Measurements from ENCODE around the gene MRPL24. TPM values are rescaled to one million over a fixed set of nuclear protein-coding genes. Genes with fewer than 3 reads are reported as not detected.

MRPL24 gene
- total RNA-seq, 4 donors from 2014 or later = 50.6 to 84.2 (median 69.9) TPM

DNA sequence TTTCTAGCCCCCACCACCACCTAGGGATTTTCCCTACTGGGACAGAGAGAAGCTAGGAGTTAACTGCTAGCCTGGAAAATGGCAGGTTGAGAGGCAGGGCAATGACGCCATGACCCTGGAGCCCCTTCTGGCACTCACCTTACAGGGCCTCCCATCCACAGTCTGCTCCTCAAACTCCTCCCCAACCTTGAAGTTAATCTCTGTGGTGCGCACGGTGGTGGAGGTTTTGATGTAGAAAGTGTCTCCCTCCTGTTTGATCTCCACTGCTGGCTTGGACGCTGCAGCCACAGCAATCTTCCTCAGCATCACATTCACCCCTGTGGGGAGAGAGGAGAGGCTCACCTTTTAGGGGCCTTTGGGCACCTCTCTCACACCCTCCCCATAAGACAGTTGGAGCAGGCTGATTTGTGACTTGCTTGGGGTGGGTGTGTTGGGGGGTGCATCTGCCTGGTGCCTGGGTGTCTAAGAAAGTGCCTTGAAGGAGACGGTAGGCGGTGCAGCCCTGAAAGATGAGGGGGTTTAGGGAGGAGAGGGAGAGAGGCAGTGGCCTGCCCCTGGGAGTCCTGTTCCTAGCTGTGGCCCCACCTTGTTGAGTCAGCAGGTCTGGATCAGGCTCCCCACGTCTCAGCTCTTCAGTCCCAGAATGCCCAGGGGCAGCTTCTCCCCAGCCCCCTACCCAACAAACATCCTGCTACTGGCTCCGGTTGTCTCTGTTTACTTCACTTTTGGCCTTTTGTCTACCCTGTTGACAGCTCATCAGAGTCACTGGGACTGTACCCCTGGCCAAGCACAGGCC is 40.0 kb downstream of the MRPL24 start:
- Histone ChIP-seq H3K27me3 (peaks cover 52% of the 10 kb centered on the region), H3K27ac (no peak overlapping the region), H3K9me3 (no peaks in the 10 kb centered on the region), H3K36me3 (peaks cover 0 to 17% of the 10 kb centered on the region in 2 donors), H3K4me1 (peaks cover 0 to 27% (median 19%) of the 10 kb centered on the region in 3 donors), H3K4me3 (no peak overlapping the region)
- 72 to 80% methylated on average over 1 to 2 of the region's 8 CpGs for WGBS, 2 donors (ENCODE audit: low coverage in 1 of 2)
- no peak for TF ChIP-seq EP300 (IDR thresholded peaks at IDR 0.05)
- TF ChIP-seq POLR2AphosphoS5 (IDR thresholded peaks at IDR 0.05) = no peak
- no peak for TF ChIP-seq POLR2A (IDR thresholded peaks at IDR 0.05)
- TF ChIP-seq, protein P1, sequence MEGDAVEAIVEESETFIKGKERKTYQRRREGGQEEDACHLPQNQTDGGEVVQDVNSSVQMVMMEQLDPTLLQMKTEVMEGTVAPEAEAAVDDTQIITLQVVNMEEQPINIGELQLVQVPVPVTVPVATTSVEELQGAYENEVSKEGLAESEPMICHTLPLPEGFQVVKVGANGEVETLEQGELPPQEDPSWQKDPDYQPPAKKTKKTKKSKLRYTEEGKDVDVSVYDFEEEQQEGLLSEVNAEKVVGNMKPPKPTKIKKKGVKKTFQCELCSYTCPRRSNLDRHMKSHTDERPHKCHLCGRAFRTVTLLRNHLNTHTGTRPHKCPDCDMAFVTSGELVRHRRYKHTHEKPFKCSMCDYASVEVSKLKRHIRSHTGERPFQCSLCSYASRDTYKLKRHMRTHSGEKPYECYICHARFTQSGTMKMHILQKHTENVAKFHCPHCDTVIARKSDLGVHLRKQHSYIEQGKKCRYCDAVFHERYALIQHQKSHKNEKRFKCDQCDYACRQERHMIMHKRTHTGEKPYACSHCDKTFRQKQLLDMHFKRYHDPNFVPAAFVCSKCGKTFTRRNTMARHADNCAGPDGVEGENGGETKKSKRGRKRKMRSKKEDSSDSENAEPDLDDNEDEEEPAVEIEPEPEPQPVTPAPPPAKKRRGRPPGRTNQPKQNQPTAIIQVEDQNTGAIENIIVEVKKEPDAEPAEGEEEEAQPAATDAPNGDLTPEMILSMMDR (IDR thresholded peaks at IDR 0.05) = no peak
- no peak for ATAC-seq

DNA sequence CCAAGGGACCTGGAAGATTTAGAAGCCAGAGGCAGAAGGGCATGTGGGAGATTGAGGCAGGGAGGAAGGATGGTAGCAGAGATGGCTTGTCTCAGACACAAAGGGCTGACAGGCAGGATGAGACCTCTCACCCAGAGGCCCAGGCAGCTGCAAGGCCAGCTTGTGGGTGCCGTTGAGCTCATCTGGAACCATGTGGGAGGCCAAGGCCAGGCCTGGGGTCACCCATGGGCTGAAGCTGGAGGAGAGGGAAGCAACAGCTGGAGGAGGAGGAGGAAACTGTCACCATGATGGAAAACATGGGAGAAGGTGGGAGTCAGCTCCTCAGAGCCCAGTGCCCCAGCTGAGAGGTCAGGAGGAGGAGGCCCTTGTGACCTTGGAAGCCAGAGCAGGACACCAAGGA is 41.9 kb downstream of the MRPL24 start:
- Histone ChIP-seq H3K27ac (no peak overlapping the region), H3K4me3 (no peak overlapping the region), H3K27me3 (peaks cover 51% of the 10 kb centered on the region), H3K9me3 (no peaks in the 10 kb centered on the region), H3K36me3 (peaks cover 0 to 17% of the 10 kb centered on the region in 2 donors), H3K4me1 (peaks cover 0 to 8% (median 0%) of the 10 kb centered on the region in 3 donors)
- ATAC-seq = no peak
- WGBS, 2 donors (ENCODE audit: low coverage in 1 of 2) = 56% methylated on average over 1 of the region's 1 CpG; no CpG with 5 or more reads in 1 of the 2 donors
- no peak for TF ChIP-seq POLR2AphosphoS5 (IDR thresholded peaks at IDR 0.05)

DNA sequence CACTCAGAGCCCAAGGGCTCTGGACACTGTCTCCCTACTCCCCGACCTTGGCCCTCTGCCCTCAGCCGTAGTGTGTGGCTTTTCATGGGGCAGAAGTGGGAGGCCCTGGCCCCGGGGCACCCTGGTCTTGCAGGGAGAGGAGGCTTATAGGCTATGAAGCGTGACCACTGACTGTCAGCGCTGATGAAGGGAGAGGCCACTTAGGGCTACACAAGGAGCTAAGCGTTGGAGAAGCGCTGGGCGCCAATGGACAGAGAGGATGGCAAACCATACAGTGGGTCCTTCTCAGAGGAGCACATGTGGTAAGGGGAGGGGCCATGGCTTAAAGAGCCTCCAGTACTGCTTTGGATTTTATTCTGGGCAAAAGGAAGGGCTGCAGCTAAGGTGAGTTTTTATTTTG is 43.4 kb downstream of the MRPL24 start:
- H3K27ac ChIP-seq = no peak overlapping the region
- TF ChIP-seq EP300 (IDR thresholded peaks at IDR 0.05) (no peak), POLR2A (IDR thresholded peaks at IDR 0.05) (no peak), POLR2AphosphoS5 (IDR thresholded peaks at IDR 0.05) (no peak)
- TF ChIP-seq, protein P1 (IDR thresholded peaks at IDR 0.05) = no peak
- peaks cover 0 to 17% of the 10 kb centered on the region in 2 donors for H3K36me3 ChIP-seq
- H3K9me3 ChIP-seq = no peaks in the 10 kb centered on the region
- peaks cover 57% of the 10 kb centered on the region for H3K27me3 ChIP-seq
- no peak for ATAC-seq
- no peak overlapping the region for H3K4me3 ChIP-seq
- peaks cover 0 to 6% (median 0%) of the 10 kb centered on the region in 3 donors for H3K4me1 ChIP-seq
- 100% methylated on average over 1 of the region's 8 CpGs; no CpG with 5 or more reads in 1 of the 2 donors for WGBS, 2 donors (ENCODE audit: low coverage in 1 of 2)

DNA sequence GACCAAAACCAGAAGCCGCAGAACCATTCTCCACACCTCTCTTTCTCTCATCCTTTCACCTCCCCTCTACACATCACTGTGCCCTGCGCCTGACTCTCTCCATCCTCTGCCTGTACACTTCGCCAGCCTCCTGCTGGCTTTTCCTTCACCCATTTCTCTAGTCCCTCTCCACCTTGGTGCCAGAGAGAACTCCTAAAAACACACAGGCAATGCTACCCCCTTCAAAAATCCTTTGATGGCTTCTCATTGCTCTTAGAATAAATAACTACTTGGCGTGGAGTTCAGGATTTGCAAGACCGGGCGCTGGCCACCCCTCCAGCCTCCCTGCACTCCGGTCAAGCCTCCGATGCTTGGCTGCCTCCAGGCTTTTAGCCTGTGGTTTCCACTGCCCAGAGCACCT is 44.1 kb downstream of the MRPL24 start:
- Histone ChIP-seq H3K4me3 (no peak overlapping the region), H3K4me1 (peaks cover 0 to 9% (median 0%) of the 10 kb centered on the region in 3 donors), H3K27me3 (peaks cover 63% of the 10 kb centered on the region), H3K9me3 (no peaks in the 10 kb centered on the region), H3K36me3 (peaks cover 0 to 17% of the 10 kb centered on the region in 2 donors), H3K27ac (no peak overlapping the region)
- no peak for TF ChIP-seq EP300 (IDR thresholded peaks at IDR 0.05)
- TF ChIP-seq, protein P1 (IDR thresholded peaks at IDR 0.05) = no peak
- TF ChIP-seq POLR2A (IDR thresholded peaks at IDR 0.05) = no peak
- TF ChIP-seq POLR2AphosphoS5 (IDR thresholded peaks at IDR 0.05) = no peak
- no peak for ATAC-seq
- 83 to 96% methylated on average over 8 of the region's 8 CpGs for WGBS, 2 donors (ENCODE audit: low coverage in 1 of 2)

DNA sequence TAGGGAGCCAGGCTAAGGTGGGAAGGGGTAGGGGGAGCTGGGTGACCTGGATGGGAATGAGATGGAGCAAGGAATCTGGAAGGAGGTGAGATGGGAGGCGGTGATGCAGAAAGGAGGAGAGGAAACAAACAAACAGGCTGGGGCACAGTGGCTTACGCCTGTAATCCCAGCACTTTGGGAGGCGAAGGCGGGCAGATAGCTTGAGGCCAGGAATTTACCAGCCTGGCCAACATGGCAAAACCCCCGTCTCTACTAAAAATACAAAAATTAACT is 46.3 kb downstream of the MRPL24 start:
- Histone ChIP-seq H3K9me3 (no peaks in the 10 kb centered on the region), H3K36me3 (peaks cover 0 to 5% of the 10 kb centered on the region in 2 donors), H3K4me1 (peaks cover 0 to 16% (median 3%) of the 10 kb centered on the region in 3 donors), H3K4me3 (no peak overlapping the region), H3K27me3 (peaks cover 63% of the 10 kb centered on the region), H3K27ac (no peak overlapping the region)
- ATAC-seq = no peak
- TF ChIP-seq POLR2AphosphoS5 (IDR thresholded peaks at IDR 0.05) (no peak), POLR2A (IDR thresholded peaks at IDR 0.05) (no peak), EP300 (IDR thresholded peaks at IDR 0.05) (no peak)
- TF ChIP-seq, protein P1 (IDR thresholded peaks at IDR 0.05) = no peak
- 83 to 100% methylated on average over 1 of the region's 5 CpGs for WGBS, 2 donors (ENCODE audit: low coverage in 1 of 2)
